Osteocyte (in vitro differentiated cells): ENCODE measurements around the gene BPIFB1. TPM values are rescaled to one million over a fixed set of nuclear protein-coding genes. Genes with fewer than 3 reads are reported as not detected.

ENCODE experiments used
- DNase-seq: peaks from one replicate; pipeline ENCODE4 v3.0.0; 2021; ENCODE audit warnings: mixed read lengths; ENCODE audit not compliant: unreplicated experiment; ENCODE audit errors: extremely low spot score
- H3K27ac Mint-ChIP-seq: one replicate; pipeline ENCODE4 v1.8.0; 2021; ENCODE audit warnings: mild to moderate bottlenecking, mixed read lengths; ENCODE audit not compliant: unreplicated experiment
- H3K27me3 Mint-ChIP-seq: one replicate; pipeline ENCODE4 v1.8.0; 2021; ENCODE audit warnings: mixed read lengths; ENCODE audit not compliant: unreplicated experiment
- H3K36me3 Mint-ChIP-seq: one replicate; pipeline ENCODE4 v1.8.0; 2021; ENCODE audit warnings: mixed read lengths; ENCODE audit not compliant: unreplicated experiment
- H3K4me1 Mint-ChIP-seq: one replicate; pipeline ENCODE4 v1.8.0; 2021; ENCODE audit warnings: mixed read lengths; ENCODE audit not compliant: unreplicated experiment
- H3K4me3 Mint-ChIP-seq: one replicate; pipeline ENCODE4 v1.8.0; 2021; ENCODE audit warnings: mild to moderate bottlenecking, moderate library complexity, mixed read lengths; ENCODE audit not compliant: unreplicated experiment
- H3K9me3 Mint-ChIP-seq: one replicate; pipeline ENCODE4 v1.8.0; 2021; ENCODE audit warnings: mixed read lengths; ENCODE audit not compliant: unreplicated experiment
- CTCF ChIP-seq: fragments of 200-600 bp; sonication (generic); IDR thresholded peaks from 2 replicates; pipeline ENCODE4 v1.5.0; 2021; ENCODE audit warnings: antibody characterized with exemption, mild to moderate bottlenecking, moderate library complexity
- total RNA-seq: library from RNA; stranded (reverse); gene quantifications from 2 replicates; pipeline ENCODE4 v1.2.1, GENCODE V29; 2021

BPIFB1 gene
- total RNA-seq, 1 donor from 2014 or later, result not detected

- no peaks in the 10 kb centered on the region for H3K4me1 Mint-ChIP-seq
- H3K4me3 Mint-ChIP-seq, result no peak overlapping the region
- H3K27me3 Mint-ChIP-seq, result peaks cover 31% of the 10 kb centered on the region
- TF ChIP-seq CTCF, result no peak
- no peak overlapping the region for H3K27ac Mint-ChIP-seq
- no peak for DNase-seq
- no peaks in the 10 kb centered on the region for H3K9me3 Mint-ChIP-seq
- no peaks in the 10 kb centered on the region for H3K36me3 Mint-ChIP-seq
These were observed 1.3 kb downstream of the BPIFB1 start for GRCh38 chr20:33284284-33284683.

- no peak for TF ChIP-seq CTCF
- H3K27me3 Mint-ChIP-seq, result peaks cover 29% of the 10 kb centered on the region
- H3K27ac Mint-ChIP-seq, result no peak overlapping the region
- H3K4me3 Mint-ChIP-seq, result no peak overlapping the region
- no peaks in the 10 kb centered on the region for H3K4me1 Mint-ChIP-seq
- no peaks in the 10 kb centered on the region for H3K36me3 Mint-ChIP-seq
- no peak for DNase-seq
- H3K9me3 Mint-ChIP-seq, result no peaks in the 10 kb centered on the region
These were observed 1.9 kb downstream of the BPIFB1 start for GRCh38 chr20:33284937-33285336.

- TF ChIP-seq CTCF, result no peak
- peaks cover 27% of the 10 kb centered on the region for H3K27me3 Mint-ChIP-seq
- H3K4me3 Mint-ChIP-seq, result no peak overlapping the region
- H3K9me3 Mint-ChIP-seq, result no peaks in the 10 kb centered on the region
- no peak overlapping the region for H3K27ac Mint-ChIP-seq
- H3K36me3 Mint-ChIP-seq, result no peaks in the 10 kb centered on the region
- H3K4me1 Mint-ChIP-seq, result no peaks in the 10 kb centered on the region
- DNase-seq, result no peak
These were observed 3.0 kb downstream of the BPIFB1 start for GRCh38 chr20:33285861-33286495.

- H3K4me3 Mint-ChIP-seq, result no peak overlapping the region
- H3K27me3 Mint-ChIP-seq, result peaks cover 32% of the 10 kb centered on the region
- H3K27ac Mint-ChIP-seq, result no peak overlapping the region
- no peaks in the 10 kb centered on the region for H3K9me3 Mint-ChIP-seq
- no peaks in the 10 kb centered on the region for H3K4me1 Mint-ChIP-seq
- H3K36me3 Mint-ChIP-seq, result no peaks in the 10 kb centered on the region
- DNase-seq, result no peak
- no peak for TF ChIP-seq CTCF
These were observed 4.9 kb downstream of the BPIFB1 start for GRCh38 chr20:33287884-33288283.

GRCh38 chr20:33290852-33291251, 7.8 kb downstream of the BPIFB1 start:
- Mint-ChIP-seq H3K4me3 (no peak overlapping the region), H3K4me1 (no peaks in the 10 kb centered on the region), H3K9me3 (no peaks in the 10 kb centered on the region), H3K27me3 (peaks cover 36% of the 10 kb centered on the region), H3K27ac (no peak overlapping the region), H3K36me3 (no peaks in the 10 kb centered on the region)
- TF ChIP-seq CTCF, result no peak
- no peak for DNase-seq
